ENCODE results near the gene VWCE. TPM values are rescaled to one million over a fixed set of nuclear protein-coding genes. Genes with fewer than 3 reads are reported as not detected.

The VWCE gene
- total and polyA plus RNA-seq, 9 of the 15 experiments (the other 6 are each of a cell fraction or from before 2014, with no cell fraction given) = 0.06 to 1.6 (median 0.63) TPM; not detected in 1

- no peak for TF ChIP-seq ZBTB7A (IDR thresholded peaks at IDR 0.05; ENCODE audit: borderline replicate concordance, control insufficient read depth, low read depth, low read length)
- TF ChIP-seq ZNF282 (CRISPR knock-in tag; IDR thresholded peaks at IDR 0.05) = no peak
- 0 out of 2 replicates have a peak, but pooled peaks have one; percentile 54 for TF ChIP-seq HDAC2 (IDR thresholded peaks at IDR 0.05)
- 0 out of 4 replicates have a peak, but pooled peaks of 1 of the 2 experiments have one; percentile 44 for TF ChIP-seq RCOR1 (IDR thresholded peaks at IDR 0.05; ENCODE audit: borderline replicate concordance in 1 of 2, low read depth in 2 of 2, low read length in 2 of 2)
- no peak for TF ChIP-seq ATF2 (CRISPR knock-in tag; IDR thresholded peaks at IDR 0.05)
- peak; percentile 91 for TF ChIP-seq BCOR (IDR thresholded peaks at IDR 0.05)
- TF ChIP-seq PHB (CRISPR knock-in tag; IDR thresholded peaks at IDR 0.05) = no peak
- TF ChIP-seq HDAC8 (tag; IDR thresholded peaks at IDR 0.05) = no peak
Measured at GRCh38 chr11:61259363-61259762, 35.8 kb downstream of the VWCE start (continued).

GRCh38 chr11:61258546-61258945 lies 36.6 kb downstream of the VWCE start:
- H3K9me1 ChIP-seq (ENCODE audit: control insufficient read depth, insufficient read depth, low read length) = no peaks in the 10 kb centered on the region
- in situ Hi-C loops (cut with MboI) = loop anchor here (5.0 kb wide), 1 partner anchor 129 kb away; no protein-coding TSS in a partner anchor
- no peaks in the 10 kb centered on the region for H3K27me3 ChIP-seq (ENCODE audit: control insufficient read depth in 2 of 2, insufficient read depth in 2 of 2, low read length in 2 of 2)
- no peak overlapping the region for H2AFZ ChIP-seq (ENCODE audit: low read depth, low read length)
- ChIA-PET POLR2A (interaction anchor here (0.5 to 1.4 kb wide), 4 partner anchors 8 to 171 kb away, joined by 3 to 4 read pairs (median 3); partner anchors contain the start of genes CPSF7 and SDHAF2), CTCF (ENCODE audit: low intra/inter-chr PET ratio) (no interaction called here)
- FAIRE-seq (no peak), DNase-seq (ENCODE audit: extremely low read depth in 1 of 4, low spot score in 3 of 4) (no peak), ATAC-seq (no peak)
- H3K36me3 ChIP-seq (ENCODE audit: control insufficient read depth, insufficient read depth, low read length) = no peaks in the 10 kb centered on the region
- intact Hi-C loops (cut with micrococcal nuclease) = loop anchor here (5.0 kb wide), 2 partner anchors 44 to 74 kb away; partner anchors contain the start of genes DDB1 and TKFC
- H4K20me1 ChIP-seq (replicated peaks; ENCODE audit: control insufficient read depth, insufficient read depth, low read length) = no peaks in the 10 kb centered on the region
- no peak overlapping the region for H3K4me2 ChIP-seq (ENCODE audit: insufficient read depth, low read length)
- H3K9me3 ChIP-seq (replicated peaks; ENCODE audit: control insufficient read depth, insufficient read depth, low read depth, low read length) = no peaks in the 10 kb centered on the region
- H3K9ac ChIP-seq (ENCODE audit: insufficient read depth in 1 of 2, low read depth in 2 of 2, low read length in 2 of 2) = peak overlapping the region in 1 of 2 experiments; percentile 31; a peak in 2 of 4 replicates
- H3K4me3 ChIP-seq = no peak overlapping the region
- H3K4me1 ChIP-seq (replicated peaks in 1 of 2; ENCODE audit: control insufficient read depth in 2 of 2, insufficient read depth in 2 of 2, low read length in 2 of 2) = peaks cover 0 to 13% of the 10 kb centered on the region in 2 experiments; a peak in 2 of 5 replicates
- H3K27ac ChIP-seq (ENCODE audit: extremely low read depth, low read depth, low read length) = no peak overlapping the region
- no TSS peak for BruUV-seq (replicated peaks)
- H3K79me2 ChIP-seq (ENCODE audit: control insufficient read depth, insufficient read depth, low read length) = no peaks in the 10 kb centered on the region
- 37% methylated on average over 7 of the region's 9 CpGs for WGBS (ENCODE audit: insufficient coverage, low coverage, missing lambda C conversion rate)
- TF ChIP-seq PURB (CRISPR knock-in tag; IDR thresholded peaks at IDR 0.05; ENCODE audit: low read depth) (no peak), E2F8 (IDR thresholded peaks at IDR 0.05; ENCODE audit: low read depth, partially characterized antibody) (no peak), U2AF1 (optimal IDR thresholded peaks at IDR 0.05; ENCODE audit: low read depth, low read length) (no peak), MLLT1 (IDR thresholded peaks at IDR 0.05) (no peak), FOXP1 (CRISPR knock-in tag; IDR thresholded peaks at IDR 0.05) (no peak), ARHGAP35 (IDR thresholded peaks at IDR 0.05; ENCODE audit: partially characterized antibody) (no peak), NCOA1 (IDR thresholded peaks at IDR 0.05; ENCODE audit: low read depth) (no peak), ZNF282 (CRISPR knock-in tag; IDR thresholded peaks at IDR 0.05) (no peak), PRMT5 (CRISPR knock-in tag; IDR thresholded peaks at IDR 0.05) (no peak), ZNF431 (CRISPR knock-in tag; IDR thresholded peaks at IDR 0.05) (no peak)
